Liver (tissue), 3 donors: Measurements from ENCODE around the gene THSD7B.

ENCODE experiments used
- ATF3 ChIP-seq: IDR thresholded peaks from 2 replicates; pipeline ENCODE4 v1.6.1; 2016; ENCODE audit warnings: antibody characterized with exemption
- CTCF ChIP-seq: fragments of 150-350 bp; IDR thresholded peaks from 2 replicates; pipeline ENCODE4 v1.5.1; 2017; ENCODE audit warnings: improper control_type of control experiment, low read depth, low read length; ENCODE audit not compliant: missing input control
- EGR1 ChIP-seq, 2 donors: IDR thresholded peaks; 2 replicates each; pipeline ENCODE4 v1.6.1; 2016 to 2018; ENCODE audit warnings: antibody characterized with exemption in 2 of 2, low read depth in 2 of 2
- FOXA1 ChIP-seq: IDR thresholded peaks from 2 replicates; pipeline ENCODE4 v1.6.1; 2016; ENCODE audit warnings: antibody characterized with exemption
- GABPA ChIP-seq, 2 donors: IDR thresholded peaks in 1 of 2; conservative IDR thresholded peaks in 1 of 2; 2 replicates each; pipeline ENCODE4 v1.6.1; 2016; ENCODE audit warnings: antibody characterized with exemption in 2 of 2, mild to moderate bottlenecking in 1 of 2, moderate library complexity in 1 of 2
- NR2F2 ChIP-seq: IDR thresholded peaks from 2 replicates; pipeline ENCODE4 v1.6.1; 2016; ENCODE audit warnings: antibody characterized with exemption
- RAD21 ChIP-seq, 2 donors: IDR thresholded peaks; 2 replicates each; pipeline ENCODE4 v1.6.1; 2016; ENCODE audit warnings: antibody characterized with exemption in 2 of 2, mild to moderate bottlenecking in 2 of 2
- SP1 ChIP-seq: IDR thresholded peaks from 2 replicates; pipeline ENCODE4 v1.6.1; 2018; ENCODE audit warnings: antibody characterized with exemption, mild to moderate bottlenecking
- TAF1 ChIP-seq: conservative IDR thresholded peaks from 2 replicates; pipeline ENCODE4 v1.6.1; 2016; ENCODE audit warnings: antibody characterized with exemption, mild to moderate bottlenecking
- donor health status: healthy.
- donor health status: healthy.

- TF ChIP-seq CTCF (no peak), SP1 (no peak), EGR1 (IDR thresholded peaks at IDR 0.05; ENCODE audit: low read depth in 2 of 2) (no peak), RAD21 (IDR thresholded peaks at IDR 0.05) (no peak), ATF3 (no peak), GABPA (IDR thresholded peaks at IDR 0.05 in 1 of 2, conservative IDR thresholded peaks at IDR 0.05 in 1 of 2) (no peak), TAF1 (no peak), NR2F2 (no peak), FOXA1 (no peak)
These were observed 391.0 kb downstream of the THSD7B start for GRCh38 chr2:137156221-137156844.
